HepG2 (cell line): ENCODE measurements around the gene DOCK4.

Experiments used
- NFE2L2 ChIP-seq: fragments of 150-350 bp; IDR thresholded peaks from 2 replicates; pipeline ENCODE4 v1.6.1; 2014; ENCODE audit warnings: low read length
- ZNF136 ChIP-seq: sonication (generic); formaldehyde crosslinking; IDR thresholded peaks from 2 replicates; pipeline ENCODE4 v1.8.1; 2022; ENCODE audit warnings: low read depth, mild to moderate bottlenecking, moderate library complexity, missing genetic modification reagents

DNA sequence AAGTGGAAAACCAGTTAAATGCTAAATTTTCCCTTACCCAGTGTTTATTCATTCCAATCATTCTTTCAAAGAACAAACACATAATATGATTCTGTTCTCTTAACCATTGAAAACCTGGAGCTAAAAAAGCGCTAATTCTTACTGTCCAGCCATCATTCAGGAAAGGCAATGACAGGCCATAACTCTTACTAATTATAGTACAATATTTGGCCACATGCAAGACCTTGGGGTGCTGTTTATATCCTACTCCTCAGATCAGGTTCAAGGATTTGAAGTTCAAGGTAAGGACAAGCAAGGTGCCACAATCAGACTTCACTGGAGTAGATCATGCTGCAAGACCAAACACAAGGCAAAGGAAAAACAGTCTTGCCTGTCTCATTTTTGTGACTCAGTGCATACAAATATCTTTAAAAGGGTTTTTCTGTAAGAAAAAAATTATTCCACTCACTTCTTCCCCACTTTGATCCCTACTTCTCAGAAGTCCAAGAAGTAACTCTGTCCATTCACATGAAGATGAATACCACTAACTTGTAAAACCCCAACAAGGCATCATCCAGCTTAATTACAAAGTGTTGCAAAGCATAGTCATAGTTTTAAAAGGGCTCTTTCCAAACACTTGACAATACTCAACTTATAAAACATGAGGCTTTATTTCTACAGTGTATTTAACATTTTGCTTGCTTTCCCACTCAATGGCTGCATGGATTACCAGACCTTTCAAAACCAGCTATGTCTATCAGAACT is 153.0 kb downstream of the DOCK4 start:
- TF ChIP-seq ZNF136 (no peak), NFE2L2 (no peak)
